Neural progenitor cell (in vitro differentiated cells): Measurements from ENCODE around the gene SFXN5.

Experiments
- EZH2 ChIP-seq: fragments of 200-600 bp; sonication (generic); IDR thresholded peaks from 2 replicates; pipeline ENCODE4 v1.6.1; 2017; ENCODE audit warnings: antibody characterized with exemption, mild to moderate bottlenecking, moderate library complexity
- EZH2phosphoT487 ChIP-seq: fragments of 200-600 bp; sonication (generic); IDR thresholded peaks from 2 replicates; pipeline ENCODE4 v1.6.1; 2017; ENCODE audit warnings: antibody characterized with exemption
- TF ChIP-seq, protein P1 (sequence below): fragments of 200-600 bp; sonication (generic); IDR thresholded peaks from 2 replicates; pipeline ENCODE4 v1.5.1; 2017; ENCODE audit warnings: antibody characterized with exemption, mild to moderate bottlenecking

DNA sequence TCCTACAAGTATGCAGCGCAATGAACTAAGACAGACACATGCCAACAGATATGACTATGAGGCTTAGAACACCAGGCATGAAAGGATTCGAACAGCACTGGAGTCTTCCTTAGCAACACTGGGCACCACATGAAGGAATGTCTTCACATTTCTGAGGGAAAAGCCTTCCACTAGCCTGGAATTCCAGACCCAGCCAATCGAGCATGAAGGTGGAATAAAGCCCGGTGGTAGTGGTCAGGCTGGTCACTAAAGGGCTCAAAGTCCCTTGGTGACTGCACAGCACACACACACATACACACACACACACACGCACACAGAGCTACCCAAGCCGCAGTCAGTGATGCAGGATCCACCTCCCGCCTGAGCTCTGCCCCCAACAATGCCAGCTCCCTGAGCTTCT lies 19.7 kb upstream of the SFXN5 start:
- TF ChIP-seq, protein P1, sequence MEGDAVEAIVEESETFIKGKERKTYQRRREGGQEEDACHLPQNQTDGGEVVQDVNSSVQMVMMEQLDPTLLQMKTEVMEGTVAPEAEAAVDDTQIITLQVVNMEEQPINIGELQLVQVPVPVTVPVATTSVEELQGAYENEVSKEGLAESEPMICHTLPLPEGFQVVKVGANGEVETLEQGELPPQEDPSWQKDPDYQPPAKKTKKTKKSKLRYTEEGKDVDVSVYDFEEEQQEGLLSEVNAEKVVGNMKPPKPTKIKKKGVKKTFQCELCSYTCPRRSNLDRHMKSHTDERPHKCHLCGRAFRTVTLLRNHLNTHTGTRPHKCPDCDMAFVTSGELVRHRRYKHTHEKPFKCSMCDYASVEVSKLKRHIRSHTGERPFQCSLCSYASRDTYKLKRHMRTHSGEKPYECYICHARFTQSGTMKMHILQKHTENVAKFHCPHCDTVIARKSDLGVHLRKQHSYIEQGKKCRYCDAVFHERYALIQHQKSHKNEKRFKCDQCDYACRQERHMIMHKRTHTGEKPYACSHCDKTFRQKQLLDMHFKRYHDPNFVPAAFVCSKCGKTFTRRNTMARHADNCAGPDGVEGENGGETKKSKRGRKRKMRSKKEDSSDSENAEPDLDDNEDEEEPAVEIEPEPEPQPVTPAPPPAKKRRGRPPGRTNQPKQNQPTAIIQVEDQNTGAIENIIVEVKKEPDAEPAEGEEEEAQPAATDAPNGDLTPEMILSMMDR: no peak
- TF ChIP-seq EZH2 (no peak), EZH2phosphoT487 (no peak)
